Stomach (tissue), 9 donors: ENCODE data around the gene IL1RL2. TPM values are rescaled to one million over a fixed set of nuclear protein-coding genes. Genes with fewer than 3 reads are reported as not detected.

Experiments
- DNase-seq, 2 donors: peaks; one replicate each; pipeline versions ENCODE4 v3.0.0 to v3.0.0-alpha.2; 2013 to 2019
- H3K27ac ChIP-seq, 5 donors: fragments of 200-600 bp in 4 of 5; sonication (generic) in 4 of 5; one replicate each; pipeline ENCODE4 v1.5.1; 2013 to 2019; ENCODE audit warnings: mild to moderate bottlenecking in 1 of 5, moderate library complexity in 1 of 5
- H3K27me3 ChIP-seq, 3 donors: fragments of 200-600 bp; sonication (generic); one replicate each; pipeline ENCODE4 v1.5.1; 2017 to 2019; ENCODE audit warnings: mixed run types in 1 of 3
- H3K36me3 ChIP-seq, 4 donors: fragments of 200-600 bp; sonication (generic); 1 replicate in 3 of 4; 2 replicates in 1 of 4; pipeline ENCODE4 v1.5.1; 2016 to 2019
- H3K4me1 ChIP-seq, 4 donors: fragments of 200-600 bp; sonication (generic); one replicate each; pipeline ENCODE4 v1.5.1; 2016 to 2019
- H3K4me3 ChIP-seq, 4 donors: fragments of 200-600 bp; sonication (generic) in 3 of 4; one replicate each; pipeline ENCODE4 v1.5.1; 2016 to 2019; ENCODE audit warnings: mild to moderate bottlenecking in 1 of 4
- H3K9me3 ChIP-seq, 4 donors: fragments of 200-600 bp; sonication (generic); one replicate each; pipeline ENCODE4 v1.5.1; 2016 to 2019
- EP300 ChIP-seq: sonication (generic); formaldehyde crosslinking; IDR thresholded peaks from one replicate; pipeline ENCODE4 v1.6.1; 2017; ENCODE audit warnings: antibody characterized with exemption
- POLR2A ChIP-seq, 4 donors: fragments of 450-650 bp; IDR thresholded peaks; one replicate each; pipeline ENCODE4 v1.6.1; 2016; ENCODE audit warnings: antibody characterized with exemption in 4 of 4, control low read depth in 2 of 4, mild to moderate bottlenecking in 1 of 4, moderate library complexity in 1 of 4
- POLR2AphosphoS5 ChIP-seq, 3 donors: sonication (generic); formaldehyde crosslinking; IDR thresholded peaks; one replicate each; pipeline ENCODE4 v1.6.1; 2016; ENCODE audit warnings: antibody characterized with exemption in 3 of 3
- WGBS, 5 donors: extraction: QIAGEN DNeasy Blood & Tissue Kit in 3 of 5; methylation state at CpG; one replicate each; pipeline versions ENCODE4 v1.1.5 to v1.1.7; 2013 to 2018; 5-methylcytosine and 5-hydroxymethylcytosine counted together
- intact Hi-C: fragments of 100-400 bp; cut with DNase I; formaldehyde crosslinking; loops from one replicate; pipeline ENCODE4 v1.15.1; 2023; ENCODE audit warnings: low total_unique reads
- polyA plus RNA-seq, 3 donors: library from polyadenylated mRNA; stranded (reverse); fragments of 200-250 nt; gene quantifications; one replicate each; pipeline ENCODE4 v1.2.3, GENCODE V29; 2013
- total RNA-seq, 5 donors: library from RNA; depleted of rRNA; stranded (reverse); fragments of >200 nt; gene quantifications; one replicate each; pipeline versions ENCODE4 v1.1.0 to v1.2.3, GENCODE V29; 2014 to 2016
- TF ChIP-seq, protein P1 (sequence below), 7 experiments: fragments of 450-650 bp in 4 of 7; fragments of 200-600 bp in 3 of 7; sonication (generic) in 3 of 7; IDR thresholded peaks; one replicate each; pipeline ENCODE4 v1.5.1; 2016 to 2019; ENCODE audit warnings: antibody characterized with exemption in 7 of 7, control low read depth in 2 of 7, mild to moderate bottlenecking in 1 of 7
- donor health status: healthy with polysubstance abuse.
- donor health status: Bipolar disorder and iron deficiency.
- donor health status: healthy.

Gene IL1RL2
- total and polyA plus RNA-seq, 8 donors = 0.61 to 4.3 (median 2.4) TPM; not detected in 2

GRCh38 chr2:102193074-102193473 is 6.3 kb downstream of the IL1RL2 start:
- WGBS, 5 donors = 81 to 97% (median 89%) methylated on average over 1 of the region's 1 CpG
- Histone ChIP-seq H3K9me3 (no peaks in the 10 kb centered on the region), H3K4me3 (no peak overlapping the region), H3K27ac (no peak overlapping the region), H3K4me1 (peaks cover 0 to 13% (median 2%) of the 10 kb centered on the region in 4 donors), H3K27me3 (no peaks in the 10 kb centered on the region), H3K36me3 (no peaks in the 10 kb centered on the region)
- intact Hi-C loops = no loop called here
- no peak for DNase-seq
- TF ChIP-seq, protein P1, sequence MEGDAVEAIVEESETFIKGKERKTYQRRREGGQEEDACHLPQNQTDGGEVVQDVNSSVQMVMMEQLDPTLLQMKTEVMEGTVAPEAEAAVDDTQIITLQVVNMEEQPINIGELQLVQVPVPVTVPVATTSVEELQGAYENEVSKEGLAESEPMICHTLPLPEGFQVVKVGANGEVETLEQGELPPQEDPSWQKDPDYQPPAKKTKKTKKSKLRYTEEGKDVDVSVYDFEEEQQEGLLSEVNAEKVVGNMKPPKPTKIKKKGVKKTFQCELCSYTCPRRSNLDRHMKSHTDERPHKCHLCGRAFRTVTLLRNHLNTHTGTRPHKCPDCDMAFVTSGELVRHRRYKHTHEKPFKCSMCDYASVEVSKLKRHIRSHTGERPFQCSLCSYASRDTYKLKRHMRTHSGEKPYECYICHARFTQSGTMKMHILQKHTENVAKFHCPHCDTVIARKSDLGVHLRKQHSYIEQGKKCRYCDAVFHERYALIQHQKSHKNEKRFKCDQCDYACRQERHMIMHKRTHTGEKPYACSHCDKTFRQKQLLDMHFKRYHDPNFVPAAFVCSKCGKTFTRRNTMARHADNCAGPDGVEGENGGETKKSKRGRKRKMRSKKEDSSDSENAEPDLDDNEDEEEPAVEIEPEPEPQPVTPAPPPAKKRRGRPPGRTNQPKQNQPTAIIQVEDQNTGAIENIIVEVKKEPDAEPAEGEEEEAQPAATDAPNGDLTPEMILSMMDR (IDR thresholded peaks at IDR 0.05) = no peak
- no peak for TF ChIP-seq EP300
- no peak for TF ChIP-seq POLR2A (IDR thresholded peaks at IDR 0.05)
- no peak for TF ChIP-seq POLR2AphosphoS5 (IDR thresholded peaks at IDR 0.05)

DNA sequence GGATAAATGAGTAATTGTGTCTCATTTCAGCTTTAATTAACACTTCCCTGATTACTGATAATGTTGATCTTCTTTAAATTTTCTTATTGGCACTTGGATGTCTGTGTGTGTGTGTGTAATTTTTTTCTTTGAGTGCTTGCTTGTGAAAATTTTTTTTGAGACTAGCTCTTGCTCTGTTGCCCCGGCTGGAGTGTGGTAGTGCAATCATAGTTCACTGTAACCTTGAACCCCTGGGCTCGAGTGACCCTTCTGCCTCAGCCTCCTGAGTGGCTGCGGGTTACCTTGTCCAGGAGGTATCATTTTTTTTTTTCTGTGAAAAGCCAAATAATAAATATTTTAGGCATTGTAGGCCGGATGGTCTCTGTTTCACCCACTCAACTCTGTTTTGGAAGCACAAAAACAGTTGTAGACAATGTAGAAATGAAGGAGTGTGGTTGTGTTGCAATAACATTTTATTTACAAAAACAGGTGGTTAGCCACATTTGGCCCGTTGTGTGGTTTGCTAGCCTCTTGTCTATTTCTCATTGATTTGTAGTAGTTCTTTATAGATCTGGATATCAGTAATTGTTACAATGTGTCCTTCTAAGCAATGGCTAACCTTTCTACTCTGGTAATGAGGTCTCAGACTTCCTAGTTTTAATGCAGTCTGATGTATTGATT is 7.9 kb downstream of the IL1RL2 start:
- Histone ChIP-seq H3K9me3 (no peaks in the 10 kb centered on the region), H3K4me1 (peaks cover 0 to 14% (median 2%) of the 10 kb centered on the region in 4 donors), H3K27ac (no peak overlapping the region), H3K36me3 (no peaks in the 10 kb centered on the region), H3K4me3 (no peak overlapping the region), H3K27me3 (no peaks in the 10 kb centered on the region)
- intact Hi-C loops = no loop called here
- DNase-seq = no peak
- TF ChIP-seq POLR2AphosphoS5 (IDR thresholded peaks at IDR 0.05) (no peak), EP300 (no peak), POLR2A (IDR thresholded peaks at IDR 0.05) (no peak)
- TF ChIP-seq, protein P1 (IDR thresholded peaks at IDR 0.05) = no peak
- 72 to 96% (median 89%) methylated on average over 5 of the region's 5 CpGs for WGBS, 5 donors

GRCh38 chr2:102197389-102198137 is 10.7 kb downstream of the IL1RL2 start:
- H3K9me3 ChIP-seq = no peaks in the 10 kb centered on the region
- TF ChIP-seq POLR2AphosphoS5 (IDR thresholded peaks at IDR 0.05) (no peak), POLR2A (IDR thresholded peaks at IDR 0.05) (no peak), EP300 (no peak)
- TF ChIP-seq, protein P1 (IDR thresholded peaks at IDR 0.05) = no peak
- H3K4me3 ChIP-seq = no peak overlapping the region
- no peaks in the 10 kb centered on the region for H3K36me3 ChIP-seq
- peaks cover 0 to 7% (median 0%) of the 10 kb centered on the region in 4 donors for H3K4me1 ChIP-seq
- no peak for DNase-seq
- no peak overlapping the region for H3K27ac ChIP-seq
- no peaks in the 10 kb centered on the region for H3K27me3 ChIP-seq
- 57 to 83% (median 76%) methylated on average over 4 to 5 of the region's 5 CpGs for WGBS, 5 donors
- intact Hi-C loops = no loop called here

GRCh38 chr2:102200539-102200938 is 13.7 kb downstream of the IL1RL2 start:
- no peak for DNase-seq
- intact Hi-C loops = no loop called here
- Histone ChIP-seq H3K27me3 (no peaks in the 10 kb centered on the region), H3K36me3 (no peaks in the 10 kb centered on the region), H3K27ac (no peak overlapping the region), H3K9me3 (no peaks in the 10 kb centered on the region), H3K4me1 (peaks cover 0 to 7% (median 0%) of the 10 kb centered on the region in 4 donors), H3K4me3 (no peak overlapping the region)
- TF ChIP-seq POLR2A (IDR thresholded peaks at IDR 0.05) = no peak
- TF ChIP-seq EP300 = no peak
- TF ChIP-seq, protein P1 (IDR thresholded peaks at IDR 0.05) = no peak
- no peak for TF ChIP-seq POLR2AphosphoS5 (IDR thresholded peaks at IDR 0.05)
- WGBS, 5 donors = 92 to 100% (median 100%) methylated on average over 1 of the region's 1 CpG
